Naive thymus-derived CD4-positive, alpha-beta T cell (primary cell): Measurements from ENCODE around the gene SEC23B. TPM values are rescaled to one million over a fixed set of nuclear protein-coding genes. Genes with fewer than 3 reads are reported as not detected.

Experiments
- ATAC-seq: fragments of 150-1000 bp; cut with Tn5 transposase; 2 replicates; pipeline ENCODE4 v1.10.0; 2021; ENCODE audit warnings: mild to moderate bottlenecking, moderate library complexity
- CTCF ChIA-PET: fragments of 350-600 bp; sonication (Branson Sonifier 250); formaldehyde crosslinking; loops from one replicate; lab custom pipeline; 2021; ENCODE audit warnings: antibody characterized with exemption; lab: Charles Lee
- POLR2A ChIA-PET: fragments of 350-600 bp; sonication (Branson Sonifier 250); formaldehyde crosslinking; loops from one replicate; lab custom pipeline; 2021; ENCODE audit warnings: antibody characterized with exemption, inconsistent platforms; lab: Charles Lee
- DNase-seq, 9 donors: peaks; one replicate each; pipeline versions ENCODE4 v3.0.0 to v3.0.0-alpha.2; 2020 to 2022; ENCODE audit warnings: mixed read lengths in 1 of 9
- H3K27ac ChIP-seq: one replicate; pipeline ENCODE4 v1.7.0; 2013; ENCODE audit warnings: mild to moderate bottlenecking, low read depth, low read length, moderate library complexity
- H3K27me3 ChIP-seq, 2 donors: one replicate each; pipeline ENCODE4 v1.7.0; 2013; ENCODE audit warnings: low read length in 2 of 2, mild to moderate bottlenecking in 2 of 2, moderate library complexity in 2 of 2; ENCODE audit not compliant: control insufficient read depth in 2 of 2, insufficient read depth in 2 of 2
- H3K36me3 ChIP-seq, 3 experiments: 1 replicate in 2 of 3; 2 replicates in 1 of 3; pipeline ENCODE4 v1.7.0; 2013; ENCODE audit warnings: low read length in 3 of 3, mild to moderate bottlenecking in 3 of 3, moderate library complexity in 1 of 3; ENCODE audit not compliant: insufficient read depth in 3 of 3, control insufficient read depth in 2 of 3
- H3K4me1 ChIP-seq, 2 donors: one replicate each; pipeline ENCODE4 v1.7.0; 2013; ENCODE audit warnings: low read length in 2 of 2, mild to moderate bottlenecking in 2 of 2, moderate library complexity in 1 of 2; ENCODE audit not compliant: control insufficient read depth in 2 of 2, insufficient read depth in 2 of 2
- H3K4me3 ChIP-seq: 2 replicates; pipeline ENCODE4 v1.7.0; 2013; ENCODE audit warnings: mild to moderate bottlenecking, low read length
- H3K9me3 ChIP-seq, 3 experiments: 1 replicate in 2 of 3; 2 replicates in 1 of 3; pipeline ENCODE4 v1.7.0; 2013; ENCODE audit warnings: low read length in 3 of 3; ENCODE audit not compliant: control insufficient read depth in 2 of 3
- H3K27ac Mint-ChIP-seq, 9 donors: one replicate each; pipeline ENCODE4 v1.8.0; 2020 to 2022; ENCODE audit warnings: mixed read lengths in 9 of 9, mild to moderate bottlenecking in 8 of 9, moderate library complexity in 5 of 9, inconsistent platforms in 2 of 9
- H3K27me3 Mint-ChIP-seq, 5 donors: one replicate each; pipeline ENCODE4 v1.8.0; 2021 to 2022; ENCODE audit warnings: mixed read lengths in 5 of 5, mild to moderate bottlenecking in 1 of 5
- H3K36me3 Mint-ChIP-seq, 5 donors: one replicate each; pipeline ENCODE4 v1.8.0; 2020 to 2022; ENCODE audit warnings: mixed read lengths in 5 of 5, mild to moderate bottlenecking in 3 of 5, inconsistent platforms in 1 of 5
- H3K4me1 Mint-ChIP-seq, 7 donors: one replicate each; pipeline ENCODE4 v1.8.0; 2020 to 2022; ENCODE audit warnings: mixed read lengths in 7 of 7, mild to moderate bottlenecking in 3 of 7, inconsistent platforms in 1 of 7
- H3K4me3 Mint-ChIP-seq, 10 donors: one replicate each; pipeline ENCODE4 v1.8.0; 2020 to 2022; ENCODE audit warnings: mild to moderate bottlenecking in 10 of 10, mixed read lengths in 10 of 10, moderate library complexity in 6 of 10, inconsistent platforms in 2 of 10
- H3K9me3 Mint-ChIP-seq, 11 donors: one replicate each; pipeline ENCODE4 v1.8.0; 2020 to 2022; ENCODE audit warnings: mixed read lengths in 11 of 11, mild to moderate bottlenecking in 4 of 11, inconsistent platforms in 1 of 11, moderate library complexity in 1 of 11
- intact Hi-C, 2 donors: fragments of 100-400 bp; cut with micrococcal nuclease; formaldehyde crosslinking; loops; one replicate each; pipeline ENCODE4 v1.15.1; 2023
- polyA plus RNA-seq, 2 donors: library from polyadenylated mRNA; unstranded; fragments of 300-500 nt; fragmentation: Illumina TruSeq; gene quantifications; one replicate each; pipeline ENCODE4 v1.2.3, GENCODE V29; 2021
- total RNA-seq, 6 experiments: library from RNA in 5 of 6; stranded (reverse) in 5 of 6; gene quantifications; 1 replicate in 5 of 6; 2 replicates in 1 of 6; pipeline ENCODE4 v1.2.3 and lab custom pipeline; 2021 to 2026

SEC23B gene
- total and polyA plus RNA-seq, 7 experiments from 2014 or later = 38.7 to 102 (median 40.9) TPM

DNA sequence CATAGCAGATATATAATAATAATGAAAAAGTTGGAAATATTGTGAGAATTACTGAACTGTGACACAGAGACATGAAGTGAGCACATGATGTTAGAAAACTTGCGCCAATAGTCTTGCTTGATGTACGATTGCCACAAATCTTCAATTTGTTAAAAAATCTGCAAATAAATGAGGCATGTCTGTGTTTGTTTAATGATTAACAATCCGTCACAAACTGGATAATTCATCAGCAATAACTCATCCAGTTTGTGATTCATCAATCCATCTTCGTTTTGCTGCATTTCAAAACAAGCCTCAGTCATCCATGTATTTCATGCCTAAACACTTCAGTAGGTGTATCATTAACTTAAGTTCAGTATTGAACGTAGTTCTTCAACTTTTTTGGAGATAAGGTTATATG is 34.0 kb downstream of the SEC23B start:
- peaks cover 0 to 8% (median 0%) of the 10 kb centered on the region in 7 donors for H3K4me1 Mint-ChIP-seq

DNA sequence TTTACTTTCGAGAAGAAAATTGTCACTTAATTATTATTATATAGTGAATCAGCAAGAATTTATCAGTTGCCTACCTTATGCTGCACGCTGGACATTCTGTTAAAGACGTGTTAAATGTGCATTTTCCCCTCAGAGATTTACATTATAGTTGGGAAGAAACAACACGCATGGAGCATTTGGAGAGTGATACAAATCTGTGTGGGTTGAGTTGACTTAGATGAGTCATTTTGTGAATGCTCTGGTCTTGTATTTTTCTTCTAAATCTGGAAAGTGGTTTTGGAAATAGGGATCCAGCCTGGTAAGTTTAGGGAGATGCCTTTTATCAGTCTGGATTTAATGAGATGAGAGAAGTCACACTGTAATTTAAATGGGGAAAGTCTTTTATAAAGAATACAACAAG is 35.5 kb downstream of the SEC23B start:
- Histone ChIP-seq H3K9me3 (no peaks in the 10 kb centered on the region), H3K4me1 (no peaks in the 10 kb centered on the region), H3K27ac (no peak overlapping the region), H3K4me3 (no peak overlapping the region), H3K27me3 (no peaks in the 10 kb centered on the region), H3K36me3 (peaks cover 5 to 74% (median 12%) of the 10 kb centered on the region in 3 experiments)
- no peaks in the 10 kb centered on the region for H3K9me3 Mint-ChIP-seq
- peak overlapping the region in 1 of 9 donors; percentile 23 for H3K27ac Mint-ChIP-seq
- ChIA-PET CTCF (no interaction called here), POLR2A (no interaction called here)
- H3K4me1 Mint-ChIP-seq = peaks cover 0 to 8% (median 0%) of the 10 kb centered on the region in 7 donors
- no peaks in the 10 kb centered on the region for H3K27me3 Mint-ChIP-seq
- no peak overlapping the region for H3K4me3 Mint-ChIP-seq
- H3K36me3 Mint-ChIP-seq = peaks cover 30 to 68% (median 38%) of the 10 kb centered on the region in 5 donors
- intact Hi-C loops = no loop called here
- ATAC-seq = no peak
- no peak for DNase-seq

More for the DNA sequence above, 34.0 kb downstream of the SEC23B start:
- Mint-ChIP-seq H3K27ac (no peak overlapping the region), H3K27me3 (no peaks in the 10 kb centered on the region), H3K36me3 (peaks cover 34 to 69% (median 39%) of the 10 kb centered on the region in 5 donors), H3K4me3 (no peak overlapping the region), H3K9me3 (peaks cover 0 to 2% (median 0%) of the 10 kb centered on the region in 11 donors)
- DNase-seq (no peak), ATAC-seq (no peak)
- Histone ChIP-seq H3K4me1 (no peaks in the 10 kb centered on the region), H3K27me3 (no peaks in the 10 kb centered on the region), H3K36me3 (peaks cover 0 to 66% (median 9%) of the 10 kb centered on the region in 3 experiments), H3K9me3 (no peaks in the 10 kb centered on the region), H3K4me3 (no peak overlapping the region), H3K27ac (no peak overlapping the region)
- intact Hi-C loops = no loop called here
- ChIA-PET POLR2A (no interaction called here), CTCF (no interaction called here)

DNA sequence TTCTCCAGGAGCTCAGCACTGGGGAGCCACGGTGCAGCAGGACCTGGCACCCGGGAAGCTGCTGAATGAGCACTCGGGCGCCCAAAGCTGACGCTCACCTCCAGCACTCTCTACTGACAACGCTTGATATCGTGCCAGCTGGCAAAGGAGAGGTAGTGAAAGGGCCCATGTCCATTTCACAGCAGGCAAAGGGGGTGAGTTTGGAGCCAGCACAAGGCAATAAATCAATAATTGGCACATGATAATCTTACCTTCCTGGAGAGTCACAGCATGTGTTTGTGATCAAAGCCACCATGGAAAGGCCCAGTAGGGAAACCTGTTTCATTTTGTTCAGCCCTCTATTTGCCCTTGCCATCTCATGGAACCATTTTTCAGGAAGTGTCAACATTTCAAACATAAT is 36.2 kb downstream of the SEC23B start:
- Mint-ChIP-seq H3K27me3 (no peaks in the 10 kb centered on the region), H3K4me3 (no peak overlapping the region), H3K4me1 (peaks cover 0 to 10% (median 0%) of the 10 kb centered on the region in 7 donors), H3K9me3 (no peaks in the 10 kb centered on the region), H3K36me3 (peaks cover 34 to 73% (median 39%) of the 10 kb centered on the region in 5 donors), H3K27ac (peak overlapping the region in 2 of 9 donors; percentile 23 to 43)
- Histone ChIP-seq H3K4me1 (no peaks in the 10 kb centered on the region), H3K9me3 (no peaks in the 10 kb centered on the region), H3K27me3 (no peaks in the 10 kb centered on the region), H3K36me3 (peaks cover 5 to 82% (median 12%) of the 10 kb centered on the region in 3 experiments), H3K4me3 (no peak overlapping the region), H3K27ac (no peak overlapping the region)
- CTCF ChIA-PET = no interaction called here
- intact Hi-C loops = no loop called here
- POLR2A ChIA-PET = no interaction called here
- DNase-seq (no peak), ATAC-seq (no peak)

DNA sequence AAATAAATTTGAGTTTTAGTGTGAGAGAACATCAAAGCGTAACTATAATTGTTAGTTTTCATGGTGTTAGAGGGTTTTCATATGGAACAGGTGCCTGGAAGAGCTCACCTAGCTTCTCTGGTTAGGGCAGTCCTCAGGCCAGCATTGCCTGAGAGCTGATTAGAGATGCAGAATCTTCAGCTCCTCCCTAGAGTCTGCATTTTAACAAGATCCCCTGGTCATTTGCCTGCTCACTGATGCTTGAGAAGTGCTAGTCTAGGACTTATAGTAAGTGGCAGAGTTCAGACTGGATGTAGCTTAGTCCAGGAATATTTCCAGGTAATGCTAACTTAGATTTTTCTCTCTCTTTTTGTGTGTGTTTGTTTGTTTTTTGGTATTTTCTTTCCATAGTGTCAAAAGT is 37.8 kb downstream of the SEC23B start:
- CTCF ChIA-PET = no interaction called here

DNA sequence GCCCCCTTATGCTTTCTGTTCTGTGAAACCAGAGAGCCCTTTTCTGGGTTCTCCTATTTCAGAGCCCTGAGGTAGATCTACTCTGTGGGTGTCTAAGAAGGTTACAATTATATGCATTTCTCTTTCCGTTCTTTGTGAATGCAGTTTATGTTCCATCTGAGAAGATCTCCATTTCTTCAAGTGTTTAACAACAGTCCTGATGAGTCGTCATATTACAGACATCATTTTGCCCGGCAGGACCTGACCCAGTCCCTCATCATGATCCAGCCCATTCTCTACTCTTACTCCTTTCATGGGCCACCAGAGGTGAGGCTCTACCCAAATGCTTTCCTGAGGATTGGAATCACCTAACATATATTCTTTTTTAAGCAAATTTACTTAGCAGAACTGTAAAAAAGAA is 40.7 kb downstream of the SEC23B start:
- Mint-ChIP-seq H3K27ac (peak overlapping the region in 2 of 9 donors; percentile 60 to 67), H3K4me3 (no peak overlapping the region), H3K4me1 (peaks cover 0 to 2% (median 0%) of the 10 kb centered on the region in 7 donors), H3K36me3 (peaks cover 24 to 50% (median 30%) of the 10 kb centered on the region in 5 donors), H3K9me3 (no peaks in the 10 kb centered on the region), H3K27me3 (no peaks in the 10 kb centered on the region)
- ATAC-seq (no peak), DNase-seq (no peak)
- Histone ChIP-seq H3K4me3 (no peak overlapping the region), H3K4me1 (no peaks in the 10 kb centered on the region), H3K27me3 (no peaks in the 10 kb centered on the region), H3K27ac (no peak overlapping the region), H3K9me3 (no peaks in the 10 kb centered on the region), H3K36me3 (peaks cover 13 to 74% (median 14%) of the 10 kb centered on the region in 3 experiments)
- intact Hi-C loops = no loop called here
- POLR2A ChIA-PET = no interaction called here
- CTCF ChIA-PET = no interaction called here

More for the DNA sequence above, 37.8 kb downstream of the SEC23B start:
- intact Hi-C loops = no loop called here
- H3K4me1 Mint-ChIP-seq = peaks cover 0 to 6% (median 0%) of the 10 kb centered on the region in 7 donors
- Histone ChIP-seq H3K27ac (no peak overlapping the region), H3K9me3 (no peaks in the 10 kb centered on the region), H3K27me3 (no peaks in the 10 kb centered on the region), H3K4me1 (no peaks in the 10 kb centered on the region), H3K4me3 (no peak overlapping the region), H3K36me3 (peaks cover 6 to 84% (median 12%) of the 10 kb centered on the region in 3 experiments)
- no peaks in the 10 kb centered on the region for H3K27me3 Mint-ChIP-seq
- H3K4me3 Mint-ChIP-seq = no peak overlapping the region
- H3K9me3 Mint-ChIP-seq = no peaks in the 10 kb centered on the region
- ATAC-seq (no peak), DNase-seq (no peak)
- peaks cover 29 to 69% (median 34%) of the 10 kb centered on the region in 5 donors for H3K36me3 Mint-ChIP-seq
- H3K27ac Mint-ChIP-seq = peak overlapping the region in 1 of 9 donors; percentile 34
- POLR2A ChIA-PET = no interaction called here

DNA sequence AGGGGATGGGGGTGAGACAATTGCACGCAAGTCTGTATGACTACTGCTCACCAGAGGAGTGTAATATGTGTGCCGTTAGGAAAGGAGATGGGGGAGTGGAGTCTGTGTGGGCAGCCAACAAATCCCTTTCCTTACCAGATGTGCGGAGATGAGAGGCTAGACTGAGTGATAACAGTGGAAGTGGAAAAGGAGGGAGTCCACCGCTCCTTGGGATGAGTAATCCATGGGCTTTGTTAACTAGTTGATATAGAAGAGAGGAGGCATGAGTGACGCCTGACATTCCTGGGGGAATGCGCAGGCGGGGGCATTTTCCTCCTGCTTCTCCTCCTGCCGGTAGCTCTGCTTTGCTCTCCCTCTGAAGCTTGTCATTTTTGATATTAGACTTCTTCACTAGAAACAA is 46.0 kb downstream of the SEC23B start:
- Mint-ChIP-seq H3K27me3 (no peaks in the 10 kb centered on the region), H3K36me3 (peaks cover 18 to 50% (median 33%) of the 10 kb centered on the region in 5 donors), H3K4me3 (no peak overlapping the region), H3K4me1 (no peaks in the 10 kb centered on the region), H3K27ac (peak overlapping the region in 3 of 9 donors; percentile 1 to 55 (median 52)), H3K9me3 (no peaks in the 10 kb centered on the region)
- ATAC-seq = no peak
- H3K36me3 ChIP-seq = peaks cover 6 to 64% (median 9%) of the 10 kb centered on the region in 3 experiments
- intact Hi-C loops = no loop called here
- no peak overlapping the region for H3K4me3 ChIP-seq
- ChIA-PET POLR2A (no interaction called here), CTCF (no interaction called here)
- H3K9me3 ChIP-seq = no peaks in the 10 kb centered on the region
- no peak overlapping the region for H3K27ac ChIP-seq
- DNase-seq = no peak
- no peaks in the 10 kb centered on the region for H3K27me3 ChIP-seq
- no peaks in the 10 kb centered on the region for H3K4me1 ChIP-seq
